AG20443 (cell line): ENCODE data around the gene OR4Q3.
"Not testable (repeated sequence)": the region's sequence is repeated elsewhere in the genome, so short reads cannot be mapped to it uniquely, and the experiment has no call there.

Source experiments
- DNase-seq: peaks from one replicate; pipeline ENCODE4 v3.0.0; 2012; ENCODE audit warnings: low spot score, mixed read lengths

The OR4Q3 gene

GRCh38 chr14:19743256-19743655, at the start of gene OR4Q3:
TSS of gene OR4Q3 (plus strand) at chr14:19743571.
- no peak for DNase-seq

- no peak for DNase-seq
Observed at GRCh38 chr14:19729359-19729758, 14.0 kb upstream of the OR4Q3 start.

GRCh38 chr14:19729763-19730162, 13.6 kb upstream of the OR4Q3 start:
- no peak for DNase-seq

GRCh38 chr14:19733893-19734292, 9.5 kb upstream of the OR4Q3 start:
- DNase-seq = not testable (repeated sequence)

- DNase-seq = not testable (repeated sequence)
Observed at GRCh38 chr14:19752316-19752715, 8.9 kb downstream of the OR4Q3 start.

GRCh38 chr14:19754172-19754571, 10.8 kb downstream of the OR4Q3 start:
- DNase-seq = no peak

GRCh38 chr14:19771491-19771890, 28.1 kb downstream of the OR4Q3 start:
- DNase-seq = not testable (repeated sequence)

GRCh38 chr14:19771895-19772430, 28.6 kb downstream of the OR4Q3 start:
- DNase-seq = no peak

- DNase-seq = not testable (repeated sequence)
Observed at GRCh38 chr14:19772454-19772853, 29.1 kb downstream of the OR4Q3 start.

- not testable (repeated sequence) for DNase-seq
Observed at GRCh38 chr14:19773204-19773603, 29.8 kb downstream of the OR4Q3 start, which contains the start of gene OR4M1. TSS of gene OR4M1 (plus strand) at chr14:19773504. CDS start at chr14:19780323, 6,819 bp downstream.

- no peak for DNase-seq
Observed at GRCh38 chr14:19775587-19775986, 32.2 kb downstream of the OR4Q3 start.

GRCh38 chr14:19785848-19786247, 42.5 kb downstream of the OR4Q3 start:
- DNase-seq = not testable (repeated sequence)

GRCh38 chr14:19787318-19787717, 43.9 kb downstream of the OR4Q3 start:
- DNase-seq = not testable (repeated sequence)

- DNase-seq = not testable (repeated sequence)
Observed at GRCh38 chr14:19788150-19788549, 44.8 kb downstream of the OR4Q3 start.

GRCh38 chr14:19796520-19797108, 53.2 kb downstream of the OR4Q3 start:
- not testable (repeated sequence) for DNase-seq
